GM12892 (cell line): ENCODE measurements around the gene TTLL11.

Experiments
- DNase-seq: peaks from one replicate; pipeline ENCODE4 v3.0.0; 2011; ENCODE audit not compliant: insufficient read length
- FAIRE-seq: peaks from 2 replicates; lab custom pipeline; 2011; peaks lifted over from hg19 to GRCh38; lab: Jason Lieb, UNC
- POLR2A ChIP-seq: IDR thresholded peaks from 2 replicates; pipeline ENCODE4 v1.6.1; 2011; ENCODE audit warnings: low read depth, low read length, control low read depth
- POLR2AphosphoS5 ChIP-seq: IDR thresholded peaks from 2 replicates; pipeline ENCODE4 v1.6.1; 2011; ENCODE audit warnings: low read depth, low read length, control low read depth
- TAF1 ChIP-seq: IDR thresholded peaks from 2 replicates; pipeline ENCODE4 v1.6.1; 2011; ENCODE audit warnings: low read depth, mild to moderate bottlenecking, control low read depth, low read length, borderline replicate concordance

Gene TTLL11

GRCh38 chr9:121865884-121866283 lies 227.2 kb downstream of the TTLL11 start:
- no peak for TF ChIP-seq POLR2AphosphoS5
- TF ChIP-seq TAF1: no peak
- TF ChIP-seq POLR2A: no peak
- FAIRE-seq (no peak), DNase-seq (no peak)

GRCh38 chr9:121865060-121865459 lies 228.0 kb downstream of the TTLL11 start:
- DNase-seq (no peak), FAIRE-seq (no peak)
- TF ChIP-seq POLR2A: no peak
- no peak for TF ChIP-seq POLR2AphosphoS5
- no peak for TF ChIP-seq TAF1

- no peak for TF ChIP-seq TAF1
- DNase-seq: no peak
- no peak for FAIRE-seq
Measured at GRCh38 chr9:121863955-121864354, 229.2 kb downstream of the TTLL11 start.

- FAIRE-seq (no peak), DNase-seq (no peak)
Measured at GRCh38 chr9:121862371-121863332, 230.5 kb downstream of the TTLL11 start.

GRCh38 chr9:121861501-121862180 lies 231.5 kb downstream of the TTLL11 start:
- FAIRE-seq: no peak
- no peak for DNase-seq
- TF ChIP-seq POLR2A (no peak), POLR2AphosphoS5 (no peak), TAF1 (no peak)

More at GRCh38 chr9:121862371-121863332, 230.5 kb downstream of the TTLL11 start:
- TF ChIP-seq POLR2AphosphoS5: no peak

GRCh38 chr9:121860744-121861143 lies 232.4 kb downstream of the TTLL11 start:
- FAIRE-seq (no peak), DNase-seq (no peak)
- no peak for TF ChIP-seq POLR2A
- TF ChIP-seq TAF1: no peak
- TF ChIP-seq POLR2AphosphoS5: no peak

- FAIRE-seq: no peak
- DNase-seq: no peak
- no peak for TF ChIP-seq POLR2AphosphoS5
- TF ChIP-seq TAF1: no peak
- no peak for TF ChIP-seq POLR2A
Measured at GRCh38 chr9:121860213-121860612, 232.9 kb downstream of the TTLL11 start.

- FAIRE-seq (no peak), DNase-seq (no peak)
- no peak for TF ChIP-seq POLR2A
- no peak for TF ChIP-seq TAF1
- TF ChIP-seq POLR2AphosphoS5: no peak
Measured at GRCh38 chr9:121859646-121860045, 233.5 kb downstream of the TTLL11 start.

- FAIRE-seq (no peak), DNase-seq (no peak)
- no peak for TF ChIP-seq POLR2A
- TF ChIP-seq POLR2AphosphoS5: no peak
- no peak for TF ChIP-seq TAF1
Measured at GRCh38 chr9:121858788-121859187, 234.3 kb downstream of the TTLL11 start.

- DNase-seq: no peak
- no peak for FAIRE-seq
- no peak for TF ChIP-seq TAF1
- no peak for TF ChIP-seq POLR2AphosphoS5
- no peak for TF ChIP-seq POLR2A
Measured at GRCh38 chr9:121857928-121858327, 235.2 kb downstream of the TTLL11 start.

- TF ChIP-seq POLR2AphosphoS5: no peak
- no peak for TF ChIP-seq POLR2A
- TF ChIP-seq TAF1: no peak
- DNase-seq: no peak
- FAIRE-seq: no peak
Measured at GRCh38 chr9:121855476-121855875, 237.6 kb downstream of the TTLL11 start.

- TF ChIP-seq POLR2AphosphoS5 (no peak), TAF1 (no peak), POLR2A (no peak)
- FAIRE-seq (no peak), DNase-seq (no peak)
Measured at GRCh38 chr9:121853617-121854395, 239.3 kb downstream of the TTLL11 start.
